ENCODE data around the gene FN3KRP.

Gene FN3KRP

GRCh38 chr17:82751571-82752370 is 35.3 kb downstream of the FN3KRP start, which contains the start of gene TBCD:
Gene TBCD, plus strand, starts transcription at chr17:82752065. Its CDS starts 129 bp downstream, at chr17:82752194.
- in situ Hi-C loops (cut with HindIII; ENCODE audit: low sequenced_read_pairs), result no loop called here
- no peak for TF ChIP-seq CTCF (IDR thresholded peaks at IDR 0.05; ENCODE audit: low read depth, low read length, missing control alignments)

GRCh38 chr17:82752371-82753200 is 36.1 kb downstream of the FN3KRP start:
- DNase-seq (ENCODE audit: low read depth), result no peak
- in situ Hi-C loops (cut with HindIII; ENCODE audit: low sequenced_read_pairs), result no loop called here
- TF ChIP-seq CTCF (IDR thresholded peaks at IDR 0.05; ENCODE audit: low read depth, low read length, missing control alignments), result no peak
- peak overlapping the region; percentile 74 for H3K4me3 ChIP-seq (ENCODE audit: low read depth, low read length)

More at GRCh38 chr17:82751571-82752370, 35.3 kb downstream of the FN3KRP start, which contains the start of gene TBCD:
- H3K4me3 ChIP-seq (ENCODE audit: low read depth, low read length), result peak within 1 kb of the TSS; percentile 74
- peak; percentile 80 for DNase-seq (ENCODE audit: low read depth)

GRCh38 chr17:82753201-82753464 is 36.6 kb downstream of the FN3KRP start:
- peak overlapping the region; percentile 74 for H3K4me3 ChIP-seq (ENCODE audit: low read depth, low read length)
- no peak for DNase-seq (ENCODE audit: low read depth)
- in situ Hi-C loops (cut with HindIII; ENCODE audit: low sequenced_read_pairs), result no loop called here
- TF ChIP-seq CTCF (IDR thresholded peaks at IDR 0.05; ENCODE audit: low read depth, low read length, missing control alignments), result no peak

- H3K4me3 ChIP-seq (ENCODE audit: low read depth, low read length), result no peak overlapping the region
- in situ Hi-C loops (cut with HindIII; ENCODE audit: low sequenced_read_pairs), result no loop called here
- no peak for DNase-seq (ENCODE audit: low read depth)
- no peak for TF ChIP-seq CTCF (IDR thresholded peaks at IDR 0.05; ENCODE audit: low read depth, low read length, missing control alignments)
These were observed 38.0 kb downstream of the FN3KRP start for GRCh38 chr17:82754297-82755208.

GRCh38 chr17:82756166-82756565 is 39.7 kb downstream of the FN3KRP start:
- H3K4me3 ChIP-seq (ENCODE audit: low read depth, low read length), result no peak overlapping the region
- in situ Hi-C loops (cut with HindIII; ENCODE audit: low sequenced_read_pairs), result no loop called here
- TF ChIP-seq CTCF (IDR thresholded peaks at IDR 0.05; ENCODE audit: low read depth, low read length, missing control alignments), result no peak
- no peak for DNase-seq (ENCODE audit: low read depth)

GRCh38 chr17:82765371-82765770 is 48.9 kb downstream of the FN3KRP start:
- TF ChIP-seq CTCF (IDR thresholded peaks at IDR 0.05; ENCODE audit: low read depth, low read length, missing control alignments), result no peak
- DNase-seq (ENCODE audit: low read depth), result no peak
- no peak overlapping the region for H3K4me3 ChIP-seq (ENCODE audit: low read depth, low read length)
- in situ Hi-C loops (cut with HindIII; ENCODE audit: low sequenced_read_pairs), result no loop called here
